SU-DHL-6 (cell line): ENCODE results near the gene WNT7A.

Source experiments
- CTCF ChIP-seq: fragments of 200-600 bp; sonication (generic); IDR thresholded peaks from one replicate; pipeline ENCODE4 v1.5.1; 2017; ENCODE audit warnings: antibody characterized with exemption, mild to moderate bottlenecking, low read length, moderate library complexity; ENCODE audit not compliant: insufficient read depth, poor library complexity, severe bottlenecking
- EZH2phosphoT487 ChIP-seq: fragments of 200-600 bp; sonication (generic), shearing (Covaris generic); conservative IDR thresholded peaks from 2 replicates; pipeline ENCODE4 v1.6.1; 2018; ENCODE audit warnings: mild to moderate bottlenecking, antibody characterized with exemption, low read length, moderate library complexity, mixed read lengths

- no peak for TF ChIP-seq CTCF
- no peak for TF ChIP-seq EZH2phosphoT487
These were observed 42.9 kb downstream of the WNT7A start for GRCh38 chr3:13836658-13837587.
